Measurements from ENCODE around the gene FAM124B.

GRCh38 chr2:224400174-224400810 lies 1.6 kb downstream of the FAM124B start:
- no peak for TF ChIP-seq CTCF (conservative IDR thresholded peaks at IDR 0.05; ENCODE audit: low read length)
- no peak for TF ChIP-seq EZH2phosphoT487 (IDR thresholded peaks at IDR 0.05; ENCODE audit: borderline replicate concordance, low read depth, low read length)

All from OCI-LY7 (cell line).